HG02870 (cell line): ENCODE measurements around the gene NCOA3.
"Not testable (repeated sequence)": the region's sequence is repeated elsewhere in the genome, so short reads cannot be mapped to it uniquely, and the experiment has no call there.

Experiments used
- ATAC-seq: cut with Tn5 transposase; IDR thresholded peaks from one replicate; pipeline ENCODE4 v1.9.1; 2021; ENCODE audit warnings: mild to moderate bottlenecking, moderate library complexity; ENCODE audit not compliant: unreplicated experiment

Gene NCOA3

DNA sequence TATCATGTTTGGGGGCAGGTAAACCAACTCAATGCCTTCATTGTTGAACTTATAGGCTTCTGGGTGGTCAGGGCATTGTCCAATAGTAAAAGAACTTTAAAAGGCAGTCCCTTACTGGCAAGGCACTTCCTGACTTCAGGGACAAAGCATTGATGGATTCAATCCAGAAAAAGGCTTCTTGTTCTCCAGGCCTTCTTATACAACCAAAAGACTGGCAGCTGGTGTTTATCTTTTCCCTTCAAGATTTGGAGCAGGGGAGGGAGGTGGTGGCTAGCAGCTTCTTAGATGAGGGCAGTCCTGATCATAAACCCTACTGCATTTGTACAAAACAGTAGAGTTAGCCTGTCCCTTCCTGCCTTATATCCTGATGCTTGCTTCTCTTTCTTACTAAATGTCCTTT lies 57.5 kb downstream of the NCOA3 start:
- ATAC-seq: no peak

DNA sequence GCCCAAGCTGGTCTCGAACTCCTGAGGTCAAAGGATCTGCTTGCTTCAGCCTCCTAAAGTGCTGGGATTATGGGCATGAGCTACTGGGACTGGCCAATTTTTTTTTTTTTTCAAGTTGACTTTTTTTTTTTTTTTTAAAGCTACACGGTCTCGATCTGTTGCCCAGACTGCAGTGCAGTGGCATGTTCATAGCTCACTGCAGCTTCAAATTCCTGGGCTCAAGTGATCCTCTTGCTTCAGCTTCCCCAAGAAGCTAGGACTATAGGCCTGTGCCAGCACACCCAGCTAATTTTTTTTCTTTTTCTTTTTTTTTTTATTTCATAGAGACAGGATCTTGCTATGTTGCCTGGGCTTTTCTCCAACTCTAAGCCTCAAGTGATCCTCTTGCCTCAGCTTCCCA lies 59.5 kb downstream of the NCOA3 start:
- ATAC-seq: no peak

DNA sequence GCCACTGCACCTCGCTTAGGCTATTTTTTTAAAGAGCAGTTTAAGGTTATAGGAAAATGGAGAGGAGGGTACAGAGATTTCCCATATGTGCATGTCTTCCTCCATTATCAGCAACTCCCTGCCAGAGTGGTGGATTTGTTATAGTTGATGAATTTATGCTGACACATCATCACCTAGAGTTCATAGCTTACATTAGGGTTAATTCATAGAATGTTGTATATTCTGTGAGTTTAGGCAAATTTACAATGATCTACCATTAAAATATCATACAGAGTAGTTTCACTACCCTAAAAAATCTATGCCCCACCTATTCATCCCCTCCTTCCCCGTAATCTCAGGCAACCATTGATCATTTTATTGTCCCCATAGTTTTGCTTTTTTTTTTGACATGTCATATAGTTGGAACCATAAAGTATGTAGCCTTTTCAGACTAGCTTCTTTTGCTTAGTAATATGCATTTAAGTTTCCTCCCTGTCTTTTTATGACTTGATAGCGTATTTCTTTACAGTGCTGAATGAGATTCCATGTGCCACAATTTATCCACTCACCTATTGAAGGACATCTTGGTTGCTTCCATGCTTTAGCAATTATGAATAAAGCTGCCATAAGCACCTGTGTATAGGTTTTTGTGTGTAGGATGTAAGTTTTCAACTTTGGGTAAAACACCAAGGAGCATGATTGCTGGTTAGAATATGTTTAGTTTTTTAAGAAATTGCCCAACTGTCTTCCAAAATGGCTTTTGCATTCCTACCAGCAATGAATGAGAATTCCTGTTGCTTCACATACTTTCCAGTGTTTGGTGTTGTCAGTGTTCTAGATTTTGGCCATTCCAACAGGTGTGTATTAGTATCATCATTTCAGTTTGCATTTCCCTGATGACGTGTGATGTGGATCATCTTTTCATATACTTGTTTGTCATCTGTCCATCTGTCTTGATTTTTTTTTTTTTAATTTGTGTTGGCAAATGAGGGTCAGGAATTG lies 60.2 kb downstream of the NCOA3 start:
- ATAC-seq: no peak

DNA sequence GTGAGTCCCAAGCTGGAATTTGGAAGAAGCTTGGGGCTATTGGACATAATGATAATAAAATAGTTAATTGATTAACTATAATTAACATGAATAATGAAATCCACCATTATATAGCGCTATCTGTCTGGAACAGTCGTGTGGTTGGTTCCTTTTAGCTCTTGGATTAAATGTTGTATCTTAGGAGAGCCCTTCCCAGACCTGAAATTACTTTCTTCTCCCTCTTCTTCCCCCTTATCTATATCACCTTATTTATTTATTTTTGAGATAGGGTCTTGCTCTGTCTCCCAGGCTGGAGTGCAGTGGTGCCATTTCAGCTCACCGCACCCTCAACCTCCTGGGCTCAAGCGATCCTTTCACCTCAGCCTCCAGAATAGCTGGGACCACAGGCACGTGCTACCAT lies 64.6 kb downstream of the NCOA3 start:
- ATAC-seq: no peak

DNA sequence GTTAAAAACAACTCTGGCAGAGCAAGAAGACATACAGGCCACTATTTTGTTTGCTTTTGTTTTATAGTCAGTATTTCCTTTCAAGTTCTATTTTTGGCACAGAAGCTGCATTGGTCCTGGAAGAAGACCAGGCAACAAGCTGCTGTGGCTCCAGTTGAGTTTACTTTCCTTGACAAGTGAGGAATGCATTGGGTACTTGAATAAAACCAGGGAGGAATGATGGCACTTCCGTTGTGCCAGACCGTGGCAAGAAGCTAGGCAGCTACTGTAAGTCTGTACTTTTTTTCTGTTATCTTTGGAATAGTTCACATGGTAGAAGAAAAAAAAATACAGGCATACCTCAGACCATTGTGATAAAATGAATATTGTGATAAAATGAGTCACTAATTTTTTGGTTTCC lies 66.3 kb downstream of the NCOA3 start:
- ATAC-seq: no peak

DNA sequence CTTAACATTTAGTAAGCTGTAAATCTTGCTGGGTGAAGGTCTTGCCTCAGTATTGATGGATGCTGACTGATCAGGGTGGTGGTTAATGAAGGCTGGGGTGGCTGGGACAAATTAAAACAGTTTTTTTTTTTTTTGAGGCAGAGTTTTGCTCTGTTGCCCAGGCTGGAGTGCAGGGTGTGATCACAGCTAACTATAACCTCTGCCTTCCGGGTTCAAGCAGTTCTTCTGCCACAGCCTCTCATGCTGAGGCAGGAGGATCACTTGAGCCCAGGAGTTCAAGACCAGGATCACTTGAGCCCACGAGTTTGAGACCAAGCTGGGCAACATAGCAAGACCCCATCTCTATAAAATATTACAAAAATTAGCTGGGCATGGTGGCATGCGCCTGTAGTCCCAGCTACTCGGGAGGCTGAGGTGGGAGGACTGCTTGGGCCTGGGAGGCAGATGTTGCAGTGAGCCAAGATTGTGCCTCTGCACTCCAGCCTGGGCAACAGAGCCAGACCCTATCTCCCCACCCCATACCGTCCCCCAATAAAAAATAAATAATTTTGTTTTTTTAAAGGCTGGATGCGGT lies 67.2 kb downstream of the NCOA3 start:
- ATAC-seq: no peak

DNA sequence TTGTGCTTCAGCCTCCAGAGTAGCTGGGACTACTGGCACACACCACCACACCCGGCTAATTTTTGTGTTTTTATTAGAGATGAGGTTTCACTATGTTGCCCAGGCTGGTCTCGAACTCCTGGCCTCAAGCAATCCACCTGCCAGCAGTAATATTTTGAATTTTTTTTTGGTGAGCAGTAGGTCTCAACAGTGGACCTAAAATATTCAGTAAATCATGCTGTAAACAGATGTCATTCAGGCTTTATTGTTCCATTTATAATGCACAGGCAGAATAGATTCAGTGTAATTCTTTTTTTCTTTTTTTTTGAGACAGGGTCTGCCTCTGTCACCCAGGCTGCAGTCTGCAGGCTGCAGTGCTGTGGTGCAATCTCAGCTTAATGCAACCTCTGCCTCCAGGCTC lies 69.7 kb downstream of the NCOA3 start:
- no peak for ATAC-seq

DNA sequence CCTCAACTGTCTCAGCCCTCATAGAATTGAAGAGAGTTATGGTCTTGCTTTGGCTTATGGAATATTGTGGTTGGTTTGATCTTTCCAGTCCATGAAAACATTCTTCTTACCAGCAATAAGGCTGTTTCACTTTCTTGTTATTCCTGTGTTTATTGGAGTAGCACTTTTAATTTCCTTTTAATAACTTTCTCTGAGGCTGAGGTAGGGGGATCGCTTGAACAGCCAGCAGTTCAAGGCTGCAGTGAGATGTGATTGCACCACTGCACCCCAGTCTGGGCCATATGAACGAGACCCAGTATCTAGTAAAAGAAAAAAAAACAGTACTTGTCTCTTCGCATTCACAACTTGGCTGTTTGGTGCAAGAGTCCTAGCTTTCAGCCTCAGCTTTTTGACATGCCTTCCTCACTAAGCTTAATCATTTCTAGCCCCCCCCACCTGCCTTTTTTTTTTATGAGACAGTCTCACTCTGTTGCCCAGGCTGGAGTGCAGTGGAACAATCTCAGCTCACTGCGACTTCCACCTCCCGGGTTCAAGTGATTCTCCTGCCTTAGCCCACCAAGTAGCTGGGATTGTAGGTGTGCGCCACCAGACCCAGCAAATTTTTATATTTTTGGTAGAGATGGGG lies 70.5 kb downstream of the NCOA3 start:
- ATAC-seq: no peak

DNA sequence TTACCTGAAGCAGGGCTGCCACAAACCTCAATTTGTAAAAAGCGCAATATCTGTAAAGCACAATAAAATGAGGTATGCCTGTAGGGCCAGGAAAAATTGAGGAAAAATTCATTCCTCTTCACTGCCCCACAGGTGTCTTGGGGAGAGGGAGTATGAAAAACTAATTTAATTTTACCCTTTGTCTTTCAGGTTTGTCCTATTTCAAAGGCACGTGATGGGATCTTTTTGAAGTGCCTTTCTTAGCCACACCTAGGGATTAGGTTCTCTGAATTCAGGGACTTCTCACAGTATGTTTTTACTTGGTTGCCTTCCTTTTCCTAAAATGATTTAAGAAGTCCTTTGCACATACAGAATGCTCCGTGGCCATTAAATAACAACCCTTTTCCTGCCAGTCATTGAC lies 71.9 kb downstream of the NCOA3 start:
- no peak for ATAC-seq

DNA sequence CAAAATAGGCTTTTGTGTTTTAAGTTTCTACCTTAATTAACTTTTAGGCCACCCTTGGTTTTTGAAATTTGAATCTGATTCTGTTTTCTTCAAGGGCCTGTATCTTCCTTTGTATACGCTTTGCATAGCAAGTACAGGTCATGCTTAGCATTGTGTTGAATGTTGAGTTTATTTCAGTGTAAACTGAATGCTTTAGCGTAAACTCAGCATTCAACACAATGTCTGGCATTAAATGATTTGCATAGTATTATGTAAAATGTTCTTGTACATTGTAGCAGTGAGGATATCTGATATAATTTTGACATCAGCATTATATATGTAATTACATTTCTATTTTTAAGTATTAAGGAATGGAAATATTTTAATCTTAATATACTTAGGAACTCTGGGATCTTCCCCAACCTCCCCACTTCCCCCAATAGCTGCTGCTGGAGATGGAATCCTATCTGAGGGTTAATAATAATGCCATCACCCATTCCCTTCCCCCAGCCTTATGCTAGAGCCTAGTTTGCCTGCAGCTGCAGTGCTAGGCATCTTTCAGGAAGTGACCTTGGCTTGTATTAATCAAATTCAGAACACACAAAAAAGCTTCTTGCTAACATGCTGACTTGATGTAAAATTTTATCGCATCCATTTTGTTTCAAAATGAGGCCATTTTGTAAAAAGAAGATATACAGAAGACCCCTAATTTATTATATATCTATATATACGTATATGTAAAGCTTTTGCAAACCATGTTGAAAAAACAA lies 73.1 kb downstream of the NCOA3 start:
- ATAC-seq: no peak

DNA sequence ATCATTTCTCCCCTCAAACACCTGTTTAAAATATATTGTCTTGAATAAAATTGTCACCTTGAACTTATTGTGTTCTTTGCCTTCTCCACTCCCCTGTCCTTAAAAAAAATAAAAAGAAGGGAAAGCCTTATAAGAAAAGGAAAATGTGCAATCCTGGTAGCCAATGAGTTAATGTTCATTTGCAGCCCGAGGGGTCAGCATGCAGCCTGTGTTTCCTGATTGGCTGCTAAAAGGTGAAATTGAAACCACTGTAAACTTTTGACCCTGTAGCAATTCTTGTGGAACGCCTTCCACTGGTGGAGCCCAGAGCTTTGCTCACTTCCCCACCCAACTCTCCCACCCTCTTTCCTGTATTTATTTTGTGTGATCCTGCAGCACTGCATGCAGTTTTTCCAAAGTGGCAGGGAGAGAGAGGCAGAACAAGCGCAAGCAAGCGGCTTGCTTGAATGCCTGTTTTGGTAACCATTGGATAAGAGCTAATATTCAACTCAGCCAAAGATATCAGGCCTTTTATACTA lies 74.9 kb downstream of the NCOA3 start:
- ATAC-seq: no peak

DNA sequence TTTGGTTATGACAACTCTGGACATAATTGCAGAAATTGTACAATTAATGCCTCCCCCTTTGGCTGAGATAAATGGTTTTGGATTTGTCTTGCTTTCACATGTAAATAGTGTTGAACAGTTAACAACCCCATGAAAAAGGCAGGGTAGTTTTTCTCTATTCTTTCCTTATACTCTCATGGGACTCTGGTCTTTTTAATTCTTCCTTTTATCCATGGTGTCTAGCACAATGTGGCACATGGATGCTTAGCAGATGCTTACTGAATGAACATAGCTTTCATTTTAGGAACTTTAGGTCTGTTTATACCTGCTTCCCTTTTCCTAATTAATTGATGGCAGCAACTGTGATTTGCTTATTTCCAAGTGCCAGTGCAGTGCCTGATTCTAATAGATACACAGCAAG lies 75.6 kb downstream of the NCOA3 start:
- no peak for ATAC-seq

DNA sequence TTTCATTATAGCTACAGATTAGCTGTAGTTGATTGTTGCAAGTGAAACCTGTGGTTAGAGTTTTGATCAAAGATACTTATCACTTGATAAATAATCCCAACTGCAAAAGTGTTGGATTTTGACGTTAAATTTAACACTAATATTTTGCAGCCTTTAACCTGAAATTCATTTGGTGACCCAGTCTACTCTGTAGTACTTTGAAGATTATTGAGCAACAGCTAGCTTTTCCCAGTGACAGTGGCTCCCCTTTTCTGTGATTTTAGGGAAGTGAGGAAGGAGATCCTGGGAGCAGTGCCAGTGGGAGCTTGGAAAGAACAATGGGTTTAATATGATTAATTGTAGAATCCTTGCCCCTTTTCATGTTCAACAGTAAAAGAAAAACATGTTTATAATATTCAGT lies 76.9 kb downstream of the NCOA3 start:
- no peak for ATAC-seq

DNA sequence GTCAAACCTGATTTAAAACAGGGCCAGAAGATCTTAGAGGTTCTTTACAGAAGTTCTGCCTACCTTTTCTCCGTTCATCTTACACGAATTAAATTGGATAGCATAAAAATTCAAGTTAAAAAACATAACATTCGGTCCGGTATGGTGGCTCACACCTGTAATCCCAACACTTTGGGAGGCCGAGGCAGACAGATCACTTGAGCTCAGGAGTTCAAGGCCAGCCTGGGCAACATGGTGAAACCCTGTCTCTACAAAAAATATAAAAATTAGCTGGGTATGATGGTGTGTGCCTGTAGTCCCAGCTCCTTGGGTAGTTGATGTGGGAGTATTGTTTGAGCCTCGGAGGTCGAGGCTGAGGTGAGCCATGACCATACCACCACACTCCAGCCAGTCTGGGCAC lies 79.0 kb downstream of the NCOA3 start:
- not testable (repeated sequence) for ATAC-seq

DNA sequence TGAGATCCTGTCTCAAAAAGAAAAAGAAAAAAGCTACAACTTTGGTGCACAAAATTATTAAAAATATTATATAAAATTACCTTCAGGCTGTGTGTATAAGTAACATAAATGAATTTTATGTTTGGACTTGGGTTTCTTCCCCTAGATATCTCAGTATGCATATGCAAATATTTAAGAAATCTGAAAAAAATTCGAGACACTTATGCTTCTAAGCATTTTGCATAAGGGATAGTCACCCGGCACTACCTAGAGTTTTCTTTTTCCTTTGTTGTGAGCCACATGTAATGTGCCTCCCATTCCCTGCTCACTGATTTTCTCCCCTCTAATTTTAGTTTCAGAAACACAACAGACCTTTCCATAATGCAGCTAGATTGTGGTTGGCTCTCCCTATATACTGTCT lies 79.4 kb downstream of the NCOA3 start:
- ATAC-seq: no peak

DNA sequence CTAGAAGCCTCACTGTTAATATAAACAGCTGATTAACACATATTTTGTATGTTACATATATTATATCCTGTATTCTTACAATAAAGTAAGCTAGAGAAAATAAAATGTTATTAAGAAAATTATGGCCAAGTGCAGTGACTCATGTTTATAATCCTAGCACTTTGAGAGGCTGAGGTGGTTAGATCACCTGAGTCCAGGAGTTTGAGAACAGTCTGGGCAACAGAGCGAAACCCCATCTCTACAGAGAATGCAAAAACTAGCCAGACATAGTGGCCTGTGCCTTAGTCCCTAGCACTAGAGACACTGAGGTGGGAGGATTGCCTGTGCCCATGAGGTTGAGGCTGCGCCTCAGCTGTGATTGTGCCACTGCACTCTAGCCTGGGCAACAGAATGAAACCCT lies 81.9 kb downstream of the NCOA3 start:
- no peak for ATAC-seq

DNA sequence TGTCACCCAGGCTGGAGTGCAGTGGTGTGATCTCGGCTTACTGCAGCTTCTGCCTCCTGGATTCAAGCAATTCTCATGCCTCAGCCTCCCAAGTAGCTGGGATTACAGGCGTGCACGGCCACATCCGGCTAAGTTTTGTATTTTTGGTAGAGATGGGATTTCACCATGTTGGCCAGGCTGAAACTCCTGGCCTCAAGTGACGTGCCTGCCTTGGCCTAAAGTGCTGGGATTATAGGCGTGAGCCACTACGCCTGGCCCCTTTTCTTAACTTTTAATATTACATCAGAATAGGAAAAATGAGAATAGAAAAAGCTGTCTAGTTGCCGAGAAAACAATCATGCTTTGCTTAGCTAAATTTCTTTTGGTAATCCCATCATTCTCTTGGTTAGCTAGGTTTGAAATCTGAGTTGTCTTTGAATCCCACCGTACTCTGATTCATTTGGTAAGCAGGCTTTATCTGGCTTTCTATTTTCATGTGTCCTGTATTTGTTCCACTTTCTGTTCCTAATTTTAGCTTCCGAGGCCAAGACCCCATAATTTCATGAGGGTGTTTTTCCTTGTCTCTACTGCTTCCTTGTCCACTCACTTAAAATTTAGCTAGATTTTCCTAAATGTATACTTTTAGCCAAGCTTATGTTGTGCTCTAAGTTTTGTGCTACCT lies 83.5 kb downstream of the NCOA3 start:
- no peak for ATAC-seq

DNA sequence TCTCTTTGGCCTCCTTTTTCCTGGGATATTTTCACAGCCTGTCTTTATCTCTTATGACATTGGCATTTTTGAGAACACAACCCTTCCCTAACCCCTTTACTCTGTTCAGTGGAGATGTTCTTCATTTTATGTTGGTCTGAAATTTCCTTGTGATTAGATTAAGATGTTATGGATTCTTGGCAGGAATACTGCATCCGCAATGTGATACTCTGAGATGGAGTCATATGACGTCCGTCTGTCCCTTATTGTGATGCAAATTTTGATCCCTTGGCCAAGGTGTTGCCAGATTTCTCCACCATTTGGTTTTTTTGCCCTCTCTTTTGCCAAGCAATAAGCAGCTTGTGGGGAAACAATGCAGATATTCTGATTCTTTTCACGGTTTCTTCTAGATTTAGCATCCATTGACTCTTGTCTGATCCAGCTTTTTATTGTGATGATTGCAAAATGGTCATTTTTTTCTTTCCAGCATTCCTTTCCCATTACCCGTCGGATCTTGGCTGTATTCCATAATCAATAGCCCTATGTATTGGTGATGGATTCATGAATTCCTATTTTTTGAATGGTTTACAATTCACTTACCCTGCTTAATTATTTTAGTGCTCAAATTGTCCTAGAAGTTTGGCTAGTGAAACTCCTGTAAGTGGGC lies 85.1 kb downstream of the NCOA3 start:
- no peak for ATAC-seq

DNA sequence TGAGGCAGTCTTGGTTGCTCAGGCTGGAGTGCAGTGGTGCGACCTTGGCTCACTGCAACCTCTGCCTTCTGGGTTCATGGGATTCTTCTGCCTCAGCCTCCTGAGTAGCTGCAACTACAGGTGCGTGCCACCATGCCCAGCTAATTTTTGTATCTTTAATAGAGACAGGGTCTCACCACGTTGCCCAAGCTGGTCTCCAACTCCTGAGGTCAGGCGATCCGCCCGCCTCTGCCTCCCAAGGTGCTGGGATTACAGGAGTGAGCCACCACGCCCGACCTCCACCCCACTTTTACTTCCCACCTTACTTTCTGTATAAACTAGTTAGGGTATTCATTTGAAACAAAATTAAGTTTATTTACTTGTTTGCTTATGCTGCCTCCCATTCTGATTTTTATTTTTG lies 86.5 kb downstream of the NCOA3 start:
- no peak for ATAC-seq

DNA sequence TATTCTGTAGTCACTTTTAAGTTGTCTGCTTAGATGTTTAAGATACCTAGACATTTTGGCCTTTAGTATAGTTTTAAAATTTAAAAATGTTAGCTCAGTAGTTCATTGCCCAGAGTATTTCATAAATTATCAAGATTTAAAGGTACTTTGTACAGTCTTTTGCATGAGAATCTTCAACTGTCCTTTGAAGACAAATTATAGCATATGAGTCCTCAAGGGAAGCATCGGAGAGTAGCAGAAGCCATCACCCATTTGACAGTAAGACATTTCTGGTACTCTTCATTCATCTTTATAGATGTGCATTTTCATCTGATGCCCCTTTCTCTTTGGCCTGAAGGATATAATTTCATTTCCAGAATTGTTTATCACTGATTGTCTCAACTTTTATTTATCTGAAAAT lies 89.5 kb downstream of the NCOA3 start:
- no peak for ATAC-seq
